ENCODE results near the gene OSBPL3.
"Not testable (repeated sequence)": the region's sequence is repeated elsewhere in the genome, so short reads cannot be mapped to it uniquely, and the experiment has no call there.

OSBPL3 gene

GRCh38 chr7:24808518-24808917 lies 171.5 kb downstream of the OSBPL3 start:
- DNase-seq (ENCODE audit: low spot score) (no peak), FAIRE-seq (no peak)

- no peak for DNase-seq (ENCODE audit: low spot score)
Measured at GRCh38 chr7:24802300-24802699, 177.7 kb downstream of the OSBPL3 start.

GRCh38 chr7:24801883-24802282 lies 178.1 kb downstream of the OSBPL3 start:
- FAIRE-seq (no peak), DNase-seq (ENCODE audit: low spot score) (no peak)

More at GRCh38 chr7:24802300-24802699, 177.7 kb downstream of the OSBPL3 start:
- FAIRE-seq: no peak

- no peak for FAIRE-seq
- DNase-seq (ENCODE audit: low spot score): no peak
Measured at GRCh38 chr7:24800667-24801066, 179.3 kb downstream of the OSBPL3 start.

- DNase-seq (ENCODE audit: low spot score): no peak
- FAIRE-seq: no peak
Measured at GRCh38 chr7:24800073-24800472, 179.9 kb downstream of the OSBPL3 start.

GRCh38 chr7:24799506-24799905 lies 180.5 kb downstream of the OSBPL3 start:
- no peak for FAIRE-seq
- DNase-seq (ENCODE audit: low spot score): no peak

- no peak for FAIRE-seq
- no peak for DNase-seq (ENCODE audit: low spot score)
Measured at GRCh38 chr7:24798261-24798660, 181.7 kb downstream of the OSBPL3 start.

- FAIRE-seq (no peak), DNase-seq (ENCODE audit: low spot score) (no peak)
Measured at GRCh38 chr7:24797270-24797669, 182.7 kb downstream of the OSBPL3 start.

- DNase-seq (ENCODE audit: low spot score): no peak
Measured at GRCh38 chr7:24795407-24795767, 184.6 kb downstream of the OSBPL3 start.

GRCh38 chr7:24794751-24795406 lies 185.1 kb downstream of the OSBPL3 start:
- not testable (repeated sequence) for DNase-seq (ENCODE audit: low spot score); FAIRE-seq

More at GRCh38 chr7:24795407-24795767, 184.6 kb downstream of the OSBPL3 start:
- no peak for FAIRE-seq

DNA sequence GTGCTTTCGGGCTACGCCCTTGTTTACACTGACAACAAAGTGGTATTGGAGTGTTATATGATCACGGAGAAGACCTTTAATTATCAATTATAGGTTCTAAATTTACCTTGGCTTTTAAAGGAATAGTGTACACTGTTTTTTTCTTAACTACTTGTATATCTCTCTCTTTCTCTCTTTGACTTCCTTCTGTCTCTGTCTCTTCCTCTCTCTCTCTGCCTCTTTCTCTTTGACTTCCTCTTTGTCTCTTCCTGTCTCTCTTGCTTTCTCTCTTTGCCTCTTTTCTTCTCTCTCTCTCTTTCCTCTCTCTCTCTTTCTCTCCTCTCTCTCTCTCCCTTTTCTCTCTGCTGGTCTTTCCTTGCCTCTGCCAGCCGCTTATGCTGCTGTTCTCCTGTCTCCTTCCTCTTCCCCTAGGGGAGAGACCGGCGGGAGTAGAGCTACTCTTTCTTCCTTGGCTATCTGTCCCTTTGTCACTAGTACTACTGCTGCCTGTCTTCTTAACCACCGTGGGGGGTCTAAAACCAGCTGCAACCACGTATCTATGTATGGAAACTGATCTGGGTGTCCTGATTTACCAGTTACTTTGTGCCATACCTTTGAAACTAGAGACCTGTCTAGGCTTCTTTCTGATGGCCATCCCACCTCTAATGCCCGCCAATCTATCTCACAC lies 185.9 kb downstream of the OSBPL3 start:
- FAIRE-seq (no peak), DNase-seq (ENCODE audit: low spot score) (no peak)

DNA sequence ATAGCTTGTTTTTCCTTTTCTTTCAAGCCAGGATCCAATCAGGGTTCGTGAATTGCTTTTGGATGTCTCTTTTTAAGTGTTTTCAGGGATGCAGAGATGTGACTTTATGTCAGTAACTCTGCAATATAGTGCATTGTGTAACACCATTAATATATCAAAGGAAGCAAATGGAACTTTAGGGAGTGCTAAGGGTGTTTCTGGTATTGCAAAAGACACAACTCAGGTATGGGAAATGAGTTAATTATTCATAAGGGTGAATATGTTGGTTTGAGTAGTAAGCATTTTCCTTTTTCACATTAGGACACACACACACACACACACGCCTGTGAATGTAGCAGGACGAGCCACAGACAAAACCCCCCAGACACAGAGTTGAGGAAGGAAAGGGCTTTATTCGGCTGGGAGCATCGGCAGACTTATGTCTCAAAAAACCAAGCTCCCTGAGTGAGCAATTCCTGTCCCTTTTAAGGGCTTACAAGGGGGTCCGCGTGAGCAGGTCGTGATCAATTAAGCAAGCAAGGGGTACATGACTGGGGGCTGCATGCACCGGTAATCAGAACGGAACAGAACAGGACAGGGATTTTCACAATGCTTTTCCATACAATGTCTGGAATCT lies 190.9 kb downstream of the OSBPL3 start:
- DNase-seq (ENCODE audit: low spot score): no peak
- no peak for FAIRE-seq

DNA sequence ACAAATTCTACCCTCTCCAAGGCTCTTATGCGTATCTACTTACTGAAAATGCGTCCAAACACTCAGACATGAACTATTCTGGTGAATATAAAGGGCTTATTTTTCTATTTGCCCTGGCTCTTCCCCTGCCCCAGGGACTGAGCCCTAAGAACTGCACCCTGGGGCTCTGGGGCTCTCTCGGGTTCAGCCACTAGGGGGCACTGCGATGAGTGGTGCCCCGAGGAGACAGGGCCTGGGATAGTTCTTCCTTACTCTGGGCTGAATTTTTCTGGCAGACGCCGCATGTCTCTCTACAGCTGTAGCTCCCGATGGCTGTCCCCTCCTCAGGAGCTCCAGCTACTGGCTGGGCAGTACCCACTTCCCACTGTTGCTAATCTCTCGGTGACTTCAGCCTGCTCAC lies 191.9 kb downstream of the OSBPL3 start:
- FAIRE-seq (no peak), DNase-seq (ENCODE audit: low spot score) (no peak)

- FAIRE-seq: peak; percentile 97
- peak; percentile 99 for DNase-seq (ENCODE audit: low spot score)
Measured at GRCh38 chr7:24786941-24787340, 193.0 kb downstream of the OSBPL3 start.

- FAIRE-seq (no peak), DNase-seq (ENCODE audit: low spot score) (no peak)
Measured at GRCh38 chr7:24786306-24786705, 193.7 kb downstream of the OSBPL3 start.

- DNase-seq (ENCODE audit: low spot score) (no peak), FAIRE-seq (no peak)
Measured at GRCh38 chr7:24784277-24784676, 195.7 kb downstream of the OSBPL3 start.

- DNase-seq (ENCODE audit: low spot score) (peak; percentile 87), FAIRE-seq (peak; percentile 91)
Measured at GRCh38 chr7:24783698-24784097, 196.3 kb downstream of the OSBPL3 start.

GRCh38 chr7:24781106-24781505 lies 198.9 kb downstream of the OSBPL3 start:
- FAIRE-seq (no peak), DNase-seq (ENCODE audit: low spot score) (no peak)

GRCh38 chr7:24779283-24779655 lies 200.7 kb downstream of the OSBPL3 start:
- DNase-seq (ENCODE audit: low spot score): no peak
- FAIRE-seq: no peak

DNA sequence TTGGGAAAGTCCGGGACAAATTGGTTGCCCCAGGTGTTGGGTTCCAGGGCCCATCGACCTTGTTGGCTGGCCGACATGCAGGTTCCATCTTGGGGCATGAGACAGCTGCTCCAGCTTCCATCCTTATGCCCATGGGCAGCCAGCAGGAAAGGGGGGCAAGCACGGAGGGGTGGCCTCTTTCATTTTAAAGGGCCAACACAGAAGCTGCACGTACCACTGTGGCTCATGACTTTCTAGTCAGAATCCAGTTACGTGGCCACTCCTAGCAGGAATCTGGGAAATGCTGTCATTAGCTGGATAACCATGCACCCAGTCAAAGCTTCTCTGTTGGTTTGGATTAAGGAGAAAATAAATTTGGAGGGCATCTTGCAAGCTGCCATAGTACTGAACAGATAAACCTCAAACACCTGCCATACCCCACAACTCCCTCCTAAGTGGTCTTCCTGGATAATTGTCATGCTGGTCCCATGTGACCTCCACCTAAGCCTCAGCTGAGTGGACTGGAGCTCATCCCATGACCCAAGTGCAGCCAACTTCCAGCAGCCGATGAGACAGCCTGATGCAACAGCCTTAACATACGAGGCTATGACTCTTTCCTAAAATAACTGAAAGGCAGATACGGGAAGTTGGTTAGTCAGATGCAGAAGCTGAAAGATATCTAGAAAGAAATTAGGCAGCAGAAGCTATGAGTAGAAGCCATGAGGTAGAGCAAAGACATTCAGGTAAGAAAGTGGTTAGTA lies 201.3 kb downstream of the OSBPL3 start:
- DNase-seq (ENCODE audit: low spot score) (peak; percentile 56), FAIRE-seq (no peak)

DNA sequence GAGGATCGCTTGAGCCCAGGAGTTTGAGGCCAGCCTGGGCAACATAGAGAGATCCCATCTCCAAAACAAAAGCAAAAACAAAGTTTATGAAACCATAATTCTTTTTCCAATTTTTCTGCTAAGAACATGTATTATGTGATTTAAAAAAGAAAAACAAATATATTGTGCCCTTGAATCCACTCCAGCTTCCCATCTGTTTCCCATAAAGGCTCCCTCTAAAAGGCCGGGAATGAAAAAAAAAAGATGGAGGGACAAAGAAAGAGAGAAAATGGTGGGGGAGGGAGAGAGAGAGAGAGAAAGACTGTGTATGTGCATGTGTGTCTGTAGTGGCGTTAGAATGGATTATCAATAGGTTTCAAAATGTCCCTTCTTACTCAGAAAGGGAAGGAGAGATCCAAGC lies 202.2 kb downstream of the OSBPL3 start:
- DNase-seq (ENCODE audit: low spot score) (no peak), FAIRE-seq (no peak)

DNA sequence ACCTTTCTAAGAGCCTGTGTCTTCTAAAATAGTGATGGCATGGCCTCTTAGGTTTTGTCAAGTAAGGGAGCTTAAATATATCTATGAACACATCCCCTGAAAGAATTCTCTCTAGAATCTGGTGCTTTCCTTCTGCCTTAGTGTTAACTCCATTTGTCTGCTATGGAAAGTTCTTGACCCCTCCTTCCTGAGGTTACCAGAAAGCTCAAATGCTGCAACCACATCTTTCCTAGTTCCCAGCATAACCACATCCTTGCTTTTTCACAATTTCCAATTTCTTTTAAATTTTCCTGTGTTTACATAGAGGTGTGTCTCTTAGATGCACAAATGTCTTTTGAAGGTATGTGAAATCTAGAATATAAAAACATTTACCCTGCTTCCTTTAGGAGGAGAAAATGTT lies 206.3 kb downstream of the OSBPL3 start:
- no peak for FAIRE-seq
- no peak for DNase-seq (ENCODE audit: low spot score)

Measured in RCC 7860 (cell line).